ENCODE data around the gene GPT2.

The GPT2 gene

GRCh38 chr16:46897471-46897870 lies 13.3 kb downstream of the GPT2 start:
- no peak for DNase-seq

- no peak for DNase-seq
These were observed 13.8 kb downstream of the GPT2 start for GRCh38 chr16:46898006-46898405.

- no peak for DNase-seq
These were observed 15.4 kb downstream of the GPT2 start for GRCh38 chr16:46899443-46900143.

- DNase-seq, result no peak
These were observed 16.5 kb downstream of the GPT2 start for GRCh38 chr16:46900455-46901235.

- no peak for DNase-seq
These were observed 17.5 kb downstream of the GPT2 start for GRCh38 chr16:46901709-46902108.

- DNase-seq, result no peak
These were observed 19.2 kb downstream of the GPT2 start for GRCh38 chr16:46903255-46903905.

GRCh38 chr16:46904471-46904870 lies 20.3 kb downstream of the GPT2 start:
- DNase-seq, result no peak

- no peak for DNase-seq
These were observed 22.3 kb downstream of the GPT2 start for GRCh38 chr16:46906360-46907060.

GRCh38 chr16:46907061-46907774 lies 23.1 kb downstream of the GPT2 start:
- no peak for DNase-seq

- peak; percentile 68 for DNase-seq
These were observed 24.6 kb downstream of the GPT2 start for GRCh38 chr16:46908540-46909372.

GRCh38 chr16:46911038-46911437 lies 26.9 kb downstream of the GPT2 start:
- no peak for DNase-seq

GRCh38 chr16:46911650-46912049 lies 27.5 kb downstream of the GPT2 start:
- no peak for DNase-seq

- DNase-seq, result no peak
These were observed 30.5 kb downstream of the GPT2 start for GRCh38 chr16:46914556-46915201.

GRCh38 chr16:46915483-46916025 lies 31.4 kb downstream of the GPT2 start:
- no peak for DNase-seq

- peak; percentile 62 for DNase-seq
These were observed 32.8 kb downstream of the GPT2 start for GRCh38 chr16:46916980-46917379.

GRCh38 chr16:46918400-46918799 lies 34.2 kb downstream of the GPT2 start:
- DNase-seq, result no peak

GRCh38 chr16:46918905-46919792 lies 35.0 kb downstream of the GPT2 start:
- DNase-seq, result peak; percentile 25

GRCh38 chr16:46920402-46921068 lies 36.4 kb downstream of the GPT2 start:
- no peak for DNase-seq

GRCh38 chr16:46922239-46922638 lies 38.1 kb downstream of the GPT2 start:
- DNase-seq, result no peak
